ENCODE measurements around the gene SF1. TPM values are rescaled to one million over a fixed set of nuclear protein-coding genes. Genes with fewer than 3 reads are reported as not detected.

Gene SF1
- total and polyA plus RNA-seq, 2 donors (not counting 3 experiments of a cell fraction or from before 2014, with no cell fraction given), result 95.0 to 342 TPM

DNA sequence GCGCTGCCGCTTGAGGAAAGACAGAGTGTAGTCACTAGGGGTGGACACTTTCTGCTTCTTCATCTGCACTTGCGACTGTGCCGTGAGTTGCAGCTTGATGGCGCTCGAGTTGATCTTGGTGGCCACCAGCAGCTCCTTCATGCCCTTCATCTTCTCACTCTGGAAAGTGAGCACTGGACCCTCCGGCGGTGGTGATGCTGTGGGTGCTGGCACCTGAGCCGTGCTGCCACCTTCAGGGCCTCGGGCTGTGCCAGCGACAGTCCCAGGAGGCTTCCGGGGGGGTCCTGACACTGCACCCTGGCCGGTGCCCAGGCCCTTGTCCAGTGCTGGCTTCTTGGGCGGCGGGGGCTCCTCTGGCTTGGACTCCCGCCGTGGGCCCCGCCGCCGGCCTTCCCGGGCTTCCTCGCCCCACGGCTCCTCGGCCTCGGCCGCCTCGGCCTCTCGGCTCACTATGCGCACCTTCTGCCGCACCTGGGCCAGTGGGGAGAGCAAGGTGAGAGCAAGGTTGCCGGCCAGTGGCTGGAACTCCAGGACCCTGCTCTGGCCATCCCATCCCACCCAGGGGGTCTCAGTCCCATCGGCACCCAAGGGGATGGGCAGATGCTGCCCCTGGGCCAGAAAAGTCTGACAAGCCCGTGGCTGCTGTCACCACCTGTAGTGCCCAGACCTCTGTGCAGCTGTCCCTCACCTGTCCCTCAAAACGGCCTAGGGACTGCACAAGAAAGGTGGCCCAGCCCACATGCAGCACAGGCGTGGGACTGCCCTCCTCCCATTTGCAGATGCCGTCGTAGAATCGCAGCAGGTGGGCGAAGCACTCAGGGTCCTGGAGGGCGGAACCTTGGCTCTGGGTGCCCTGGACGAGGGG, 26.2 kb upstream of the SF1 start:
- Histone ChIP-seq H3K4me3 (replicated peaks in 1 of 3; ENCODE audit: insufficient read depth in 1 of 3, low read depth in 1 of 3, low read length in 3 of 3) (no peak overlapping the region), H3K36me3 (ENCODE audit: control insufficient read depth in 2 of 2, extremely low read depth in 1 of 2, insufficient read depth in 2 of 2, low read length in 2 of 2) (peaks cover 0 to 25% of the 10 kb centered on the region in 2 experiments), H3K9ac (replicated peaks; ENCODE audit: extremely low read depth, insufficient read depth, low read length) (no peak overlapping the region), H3K9me3 (replicated peaks; ENCODE audit: control insufficient read depth, insufficient read depth, low read length) (no peaks in the 10 kb centered on the region), H3K79me2 (ENCODE audit: control insufficient read depth, insufficient read depth, low read length) (peaks cover 7% of the 10 kb centered on the region), H3K27ac (ENCODE audit: insufficient read depth, low read depth, low read length) (no peak overlapping the region), H3K4me1 (ENCODE audit: control insufficient read depth, extremely low read depth, insufficient read depth, low read length) (peaks cover 41% of the 10 kb centered on the region), H3K4me2 (ENCODE audit: insufficient read depth, low read length) (no peak overlapping the region), H4K20me1 (replicated peaks; ENCODE audit: control insufficient read depth, extremely low read depth, insufficient read depth, low read length) (no peaks in the 10 kb centered on the region), H3K27me3 (ENCODE audit: control insufficient read depth in 2 of 2, insufficient read depth in 2 of 2, low read length in 2 of 2) (no peaks in the 10 kb centered on the region), H3K9me1 (replicated peaks; ENCODE audit: control insufficient read depth, extremely low read depth, insufficient read depth, low read length) (no peaks in the 10 kb centered on the region), H2AFZ (ENCODE audit: low read depth, low read length) (no peak overlapping the region)
- intact Hi-C loops (cut with micrococcal nuclease), result no loop called here
- ChIA-PET POLR2A (no interaction called here), CTCF (interaction anchor here (0.8 to 1.9 kb wide), 4 partner anchors 10 to 84 kb away, joined by 3 to 8 read pairs (median 4); partner anchors contain the start of gene CDC42BPG)
- TF ChIP-seq FOS (IDR thresholded peaks at IDR 0.05; ENCODE audit: borderline replicate concordance, insufficient read depth, low read length) (no peak), POLR2AphosphoS5 (IDR thresholded peaks at IDR 0.05; ENCODE audit: insufficient read depth, low read depth, low read length) (no peak), EZH2 (IDR thresholded peaks at IDR 0.05; ENCODE audit: borderline replicate concordance, low read depth, low read length, severe bottlenecking) (no peak), JUN (IDR thresholded peaks at IDR 0.05; ENCODE audit: borderline replicate concordance, insufficient read depth, insufficient read length, low read depth) (no peak), GATA2 (IDR thresholded peaks at IDR 0.05; ENCODE audit: insufficient read depth, insufficient read length, low read depth, low read length) (no peak), MYC (IDR thresholded peaks at IDR 0.05; ENCODE audit: low read depth, low read length) (no peak), POLR2A (IDR thresholded peaks at IDR 0.05; ENCODE audit: low read depth, low read length) (no peak)
- TF ChIP-seq, protein P1, sequence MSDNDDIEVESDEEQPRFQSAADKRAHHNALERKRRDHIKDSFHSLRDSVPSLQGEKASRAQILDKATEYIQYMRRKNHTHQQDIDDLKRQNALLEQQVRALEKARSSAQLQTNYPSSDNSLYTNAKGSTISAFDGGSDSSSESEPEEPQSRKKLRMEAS (IDR thresholded peaks at IDR 0.05; ENCODE audit: insufficient read depth, insufficient read length), result no peak
- TF ChIP-seq, protein P2, sequence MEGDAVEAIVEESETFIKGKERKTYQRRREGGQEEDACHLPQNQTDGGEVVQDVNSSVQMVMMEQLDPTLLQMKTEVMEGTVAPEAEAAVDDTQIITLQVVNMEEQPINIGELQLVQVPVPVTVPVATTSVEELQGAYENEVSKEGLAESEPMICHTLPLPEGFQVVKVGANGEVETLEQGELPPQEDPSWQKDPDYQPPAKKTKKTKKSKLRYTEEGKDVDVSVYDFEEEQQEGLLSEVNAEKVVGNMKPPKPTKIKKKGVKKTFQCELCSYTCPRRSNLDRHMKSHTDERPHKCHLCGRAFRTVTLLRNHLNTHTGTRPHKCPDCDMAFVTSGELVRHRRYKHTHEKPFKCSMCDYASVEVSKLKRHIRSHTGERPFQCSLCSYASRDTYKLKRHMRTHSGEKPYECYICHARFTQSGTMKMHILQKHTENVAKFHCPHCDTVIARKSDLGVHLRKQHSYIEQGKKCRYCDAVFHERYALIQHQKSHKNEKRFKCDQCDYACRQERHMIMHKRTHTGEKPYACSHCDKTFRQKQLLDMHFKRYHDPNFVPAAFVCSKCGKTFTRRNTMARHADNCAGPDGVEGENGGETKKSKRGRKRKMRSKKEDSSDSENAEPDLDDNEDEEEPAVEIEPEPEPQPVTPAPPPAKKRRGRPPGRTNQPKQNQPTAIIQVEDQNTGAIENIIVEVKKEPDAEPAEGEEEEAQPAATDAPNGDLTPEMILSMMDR (IDR thresholded peaks at IDR 0.05; ENCODE audit: extremely low read depth in 1 of 2, insufficient read depth in 1 of 2, low read depth in 1 of 2, low read length in 2 of 2), result no peak
- FAIRE-seq (no peak), DNase-seq (ENCODE audit: low read depth, low spot score) (no peak)
- BruUV-seq (replicated peaks), result no TSS peak
- dilution Hi-C loops (cut with MboI; ENCODE audit: extremely low pct_ligation_motif_present, low sequenced_read_pairs), result no loop called here

Data from endothelial cell of umbilical vein (primary cell).